GM10248 (cell line): Measurements from ENCODE around the gene ABCA13.

Source experiments
- CTCF ChIA-PET: fragments of 300-600 bp; sonication (Branson Sonifier 250); formaldehyde crosslinking; extraction: SDS; loops from one replicate; lab custom pipeline; 2021; ENCODE audit warnings: antibody characterized with exemption; lab: Yijun Ruan, JAX
- POLR2A ChIA-PET: fragments of 350-650 bp; sonication (Branson Sonifier 250); formaldehyde crosslinking; extraction: SDS; loops from one replicate; lab custom pipeline; 2020; ENCODE audit warnings: antibody characterized with exemption; lab: Yijun Ruan, JAX
- DNase-seq: peaks from one replicate; pipeline ENCODE4 v3.0.0; 2012; ENCODE audit errors: extremely low spot score
- CTCF ChIP-seq: IDR thresholded peaks from 2 replicates; pipeline ENCODE4 v1.5.1; 2012; ENCODE audit warnings: mild to moderate bottlenecking, low read depth; ENCODE audit errors: extremely low read depth, missing control alignments, control extremely low read depth

The ABCA13 gene

GRCh38 chr7:48621076-48621475 lies 449.8 kb downstream of the ABCA13 start:
- ChIA-PET CTCF (no interaction called here), POLR2A (no interaction called here)
- DNase-seq = no peak
- no peak for TF ChIP-seq CTCF

- DNase-seq = no peak
- TF ChIP-seq CTCF = no peak
- POLR2A ChIA-PET = no interaction called here
- CTCF ChIA-PET = interaction anchor here (1.5 kb wide), 1 partner anchor 11 kb away, joined by 6 read pairs; no protein-coding TSS in a partner anchor
These were observed 455.9 kb downstream of the ABCA13 start for GRCh38 chr7:48627164-48627563.

- CTCF ChIA-PET = interaction anchor here (0.8 to 1.0 kb wide), 2 partner anchors 9 to 18 kb away, joined by 3 read pairs; no protein-coding TSS in a partner anchor
- POLR2A ChIA-PET = no interaction called here
- DNase-seq = no peak
- TF ChIP-seq CTCF = no peak
These were observed 457.6 kb downstream of the ABCA13 start for GRCh38 chr7:48628793-48629349.

GRCh38 chr7:48634116-48634632 lies 462.9 kb downstream of the ABCA13 start:
- ChIA-PET CTCF (interaction anchor here (1.5 kb wide), 1 partner anchor 8 kb away, joined by 3 read pairs; no protein-coding TSS in a partner anchor), POLR2A (no interaction called here)
- TF ChIP-seq CTCF = no peak
- DNase-seq = no peak

- ChIA-PET CTCF (interaction anchor here (0.9 to 1.7 kb wide), 4 partner anchors 9 to 13 kb away, joined by 3 to 5 read pairs (median 4); no protein-coding TSS in a partner anchor), POLR2A (no interaction called here)
- no peak for TF ChIP-seq CTCF
- DNase-seq = no peak
These were observed 464.5 kb downstream of the ABCA13 start for GRCh38 chr7:48635796-48636195.

GRCh38 chr7:48636391-48637015 lies 465.2 kb downstream of the ABCA13 start:
- ChIA-PET CTCF (interaction anchor here (1.7 kb wide), 1 partner anchor 9 kb away, joined by 5 read pairs; no protein-coding TSS in a partner anchor), POLR2A (no interaction called here)
- DNase-seq = no peak
- no peak for TF ChIP-seq CTCF
